Vagina (tissue), 2 donors: ENCODE results near the gene TOPORS.
"Not testable (repeated sequence)": the region's sequence is repeated elsewhere in the genome, so short reads cannot be mapped to it uniquely, and the experiment has no call there.

Experiments used
- POLR2A ChIP-seq, 2 donors: fragments of 450-650 bp; IDR thresholded peaks; one replicate each; pipeline ENCODE4 v1.6.1; 2017; ENCODE audit warnings: antibody characterized with exemption in 2 of 2, mild to moderate bottlenecking in 2 of 2, moderate library complexity in 2 of 2
- TF ChIP-seq, protein P1 (sequence below), 3 experiments: fragments of 450-650 bp in 2 of 3; fragments of 200-600 bp in 1 of 3; sonication (generic) in 1 of 3; IDR thresholded peaks; one replicate each; pipeline ENCODE4 v1.5.1; 2017 to 2019; ENCODE audit warnings: antibody characterized with exemption in 3 of 3, mild to moderate bottlenecking in 2 of 3, moderate library complexity in 2 of 3

DNA sequence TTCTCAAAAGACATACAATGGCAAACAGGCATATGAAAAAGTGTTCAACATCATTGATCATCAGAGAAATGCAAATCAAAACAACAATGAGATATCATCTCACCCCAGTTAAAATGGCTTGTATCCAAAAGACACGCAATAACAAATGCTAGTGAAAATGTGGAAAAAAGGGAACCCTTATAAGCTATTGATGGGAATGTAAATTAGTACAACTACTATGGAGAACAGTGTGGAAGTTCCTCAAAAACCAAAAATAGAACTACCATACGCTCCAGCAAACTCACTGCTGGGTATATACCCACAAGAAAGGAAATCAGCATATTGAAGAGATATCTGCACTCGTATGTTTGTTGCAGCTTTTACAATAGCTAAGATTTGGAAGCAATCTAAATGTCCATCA, 46.6 kb upstream of the TOPORS start:
- TF ChIP-seq, protein P1, sequence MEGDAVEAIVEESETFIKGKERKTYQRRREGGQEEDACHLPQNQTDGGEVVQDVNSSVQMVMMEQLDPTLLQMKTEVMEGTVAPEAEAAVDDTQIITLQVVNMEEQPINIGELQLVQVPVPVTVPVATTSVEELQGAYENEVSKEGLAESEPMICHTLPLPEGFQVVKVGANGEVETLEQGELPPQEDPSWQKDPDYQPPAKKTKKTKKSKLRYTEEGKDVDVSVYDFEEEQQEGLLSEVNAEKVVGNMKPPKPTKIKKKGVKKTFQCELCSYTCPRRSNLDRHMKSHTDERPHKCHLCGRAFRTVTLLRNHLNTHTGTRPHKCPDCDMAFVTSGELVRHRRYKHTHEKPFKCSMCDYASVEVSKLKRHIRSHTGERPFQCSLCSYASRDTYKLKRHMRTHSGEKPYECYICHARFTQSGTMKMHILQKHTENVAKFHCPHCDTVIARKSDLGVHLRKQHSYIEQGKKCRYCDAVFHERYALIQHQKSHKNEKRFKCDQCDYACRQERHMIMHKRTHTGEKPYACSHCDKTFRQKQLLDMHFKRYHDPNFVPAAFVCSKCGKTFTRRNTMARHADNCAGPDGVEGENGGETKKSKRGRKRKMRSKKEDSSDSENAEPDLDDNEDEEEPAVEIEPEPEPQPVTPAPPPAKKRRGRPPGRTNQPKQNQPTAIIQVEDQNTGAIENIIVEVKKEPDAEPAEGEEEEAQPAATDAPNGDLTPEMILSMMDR (IDR thresholded peaks at IDR 0.05) = not testable (repeated sequence)
- TF ChIP-seq POLR2A (IDR thresholded peaks at IDR 0.05) = not testable (repeated sequence)
